HL-60/S4 treated with retinoic acid at 250 ng/mL for 4 days and 3 days (cell line): Measurements from ENCODE around the gene SMARCE1.
"Not testable (repeated sequence)": the region's sequence is repeated elsewhere in the genome, so short reads cannot be mapped to it uniquely, and the experiment has no call there.

ENCODE experiments used
- in situ Hi-C: fragments of 300-500 bp; cut with MboI; formaldehyde crosslinking; loops from 2 replicates; pipeline ENCODE4 v1.7.0; 2022; ENCODE audit warnings: low sequenced_read_pairs

The SMARCE1 gene

DNA sequence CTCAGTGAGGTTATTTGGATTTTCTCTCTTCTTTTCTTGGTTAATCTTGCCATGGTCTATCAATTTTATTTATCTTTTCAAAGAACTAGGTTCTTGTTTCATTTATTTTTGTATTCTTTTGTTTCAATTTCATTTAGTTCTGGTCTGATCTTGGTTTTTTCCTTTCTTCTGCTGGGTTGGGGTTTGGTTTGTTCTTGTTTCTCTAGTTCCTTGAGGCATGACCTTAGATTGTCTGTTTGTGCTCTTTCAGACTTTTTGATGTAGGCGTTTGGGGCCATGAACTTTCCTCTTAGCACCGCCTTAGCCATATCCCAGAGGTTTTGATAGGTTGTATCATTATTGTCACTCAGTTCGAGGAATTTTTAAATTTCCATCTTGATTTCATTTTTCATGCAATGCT, 61.4 kb downstream of the SMARCE1 start:
- in situ Hi-C loops, result not testable (repeated sequence)

DNA sequence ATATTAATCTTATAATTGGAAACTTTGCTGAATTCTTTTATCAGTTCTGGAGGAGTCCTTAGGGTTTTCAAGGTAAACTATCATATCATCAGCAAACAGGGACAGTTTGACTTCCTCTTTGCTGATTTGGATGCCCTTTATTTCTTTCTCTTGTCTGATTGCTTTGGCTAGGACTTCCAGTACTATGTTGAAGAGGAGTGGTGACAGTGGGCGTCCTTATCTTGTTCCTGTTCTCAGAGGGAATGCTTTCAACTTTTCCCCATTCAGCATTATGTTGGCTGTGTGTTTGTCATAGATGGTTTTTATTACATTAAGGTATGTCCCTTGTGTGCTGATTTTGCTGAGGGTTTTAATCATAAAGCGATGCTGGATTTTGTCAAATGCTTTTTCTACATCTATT, 62.7 kb downstream of the SMARCE1 start:
- in situ Hi-C loops, result not testable (repeated sequence)

DNA sequence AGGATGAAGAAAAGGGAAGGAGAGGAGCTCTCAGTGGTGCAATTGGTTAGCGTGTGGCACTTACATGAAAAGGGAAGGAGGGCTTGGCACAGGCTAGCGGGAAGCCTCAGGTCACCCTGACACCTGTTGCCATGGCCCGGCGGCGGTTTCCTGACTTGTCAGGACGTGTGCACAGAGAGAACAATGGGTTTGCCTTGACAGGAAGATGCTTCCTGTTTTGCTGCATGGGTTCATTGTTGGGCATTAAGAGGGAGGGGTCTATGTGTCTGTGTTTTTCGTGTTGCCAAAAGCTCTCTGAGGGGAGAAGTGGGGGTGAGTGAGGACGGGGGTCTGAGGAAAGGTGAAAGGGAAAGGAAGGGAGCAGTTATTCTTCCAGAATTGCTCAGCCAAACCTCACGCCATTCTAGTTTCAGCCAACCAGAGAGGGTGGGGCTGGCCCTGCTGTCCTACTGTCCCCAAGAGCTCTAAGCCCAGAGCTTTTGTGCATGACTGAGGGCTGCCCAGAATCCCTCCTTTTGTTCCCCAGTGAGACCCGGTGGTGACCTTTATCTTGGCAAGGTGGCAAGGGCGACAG, 65.2 kb downstream of the SMARCE1 start:
- in situ Hi-C loops, result no loop called here

DNA sequence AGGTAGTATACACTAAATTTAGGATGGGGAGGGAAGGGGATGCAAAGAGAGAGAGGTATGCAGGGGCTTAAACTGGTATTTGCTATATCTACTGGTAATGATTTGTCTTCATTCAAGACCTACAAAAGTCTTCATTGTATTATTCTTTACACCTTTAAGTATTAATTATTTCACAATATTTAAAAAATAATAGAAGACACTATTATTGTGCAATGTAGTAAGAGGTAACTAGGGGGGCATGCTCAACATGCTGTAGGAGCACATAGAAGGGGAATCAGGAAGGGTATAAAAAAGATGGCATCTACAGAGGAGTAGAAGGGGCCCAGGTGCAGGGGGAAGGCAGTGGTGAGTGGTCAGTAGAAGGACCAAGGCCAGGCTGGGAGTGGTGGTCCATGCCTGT, 67.5 kb downstream of the SMARCE1 start:
- in situ Hi-C loops, result no loop called here

DNA sequence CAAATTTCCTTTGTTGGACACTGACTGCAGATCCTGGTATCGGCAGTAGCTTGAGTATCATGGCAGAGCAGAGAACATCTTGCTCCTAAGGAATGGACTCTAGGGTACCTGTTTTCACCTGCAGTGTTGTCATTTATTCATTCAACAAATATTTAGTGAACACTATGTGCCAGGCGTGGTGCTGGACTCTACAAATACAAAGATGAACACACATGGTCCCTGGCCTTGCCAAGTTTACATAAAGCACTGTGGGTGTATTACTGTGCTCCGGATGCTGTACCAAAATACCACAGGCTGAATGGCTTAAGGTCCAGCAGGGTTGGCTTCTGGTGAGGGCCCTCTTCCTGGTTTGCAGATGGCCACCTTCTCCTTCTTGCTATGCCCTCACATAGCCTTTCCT, 68.1 kb downstream of the SMARCE1 start:
- in situ Hi-C loops, result no loop called here

DNA sequence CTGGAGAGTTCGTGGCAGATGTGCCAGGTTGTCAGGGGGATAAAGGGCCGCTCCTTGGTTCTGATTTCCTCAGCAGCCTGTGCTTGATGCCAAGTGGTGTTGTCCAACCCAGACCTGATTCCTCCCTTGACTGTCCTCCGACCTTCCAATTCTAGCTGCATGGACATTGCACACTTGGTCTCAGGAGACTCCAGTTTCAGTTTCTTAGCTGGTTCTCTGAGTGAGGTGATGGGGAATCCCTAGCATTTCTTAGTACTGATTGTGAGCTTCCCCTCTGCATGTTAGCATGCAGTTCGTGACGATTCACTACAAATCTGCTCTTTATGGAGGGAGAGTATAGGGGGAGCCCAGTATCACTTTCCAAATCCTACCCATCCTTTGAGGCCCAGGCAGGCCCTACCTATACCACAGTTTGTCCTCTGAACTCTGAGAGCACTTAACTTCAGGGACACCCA, 70.0 kb downstream of the SMARCE1 start:
- in situ Hi-C loops, result no loop called here

DNA sequence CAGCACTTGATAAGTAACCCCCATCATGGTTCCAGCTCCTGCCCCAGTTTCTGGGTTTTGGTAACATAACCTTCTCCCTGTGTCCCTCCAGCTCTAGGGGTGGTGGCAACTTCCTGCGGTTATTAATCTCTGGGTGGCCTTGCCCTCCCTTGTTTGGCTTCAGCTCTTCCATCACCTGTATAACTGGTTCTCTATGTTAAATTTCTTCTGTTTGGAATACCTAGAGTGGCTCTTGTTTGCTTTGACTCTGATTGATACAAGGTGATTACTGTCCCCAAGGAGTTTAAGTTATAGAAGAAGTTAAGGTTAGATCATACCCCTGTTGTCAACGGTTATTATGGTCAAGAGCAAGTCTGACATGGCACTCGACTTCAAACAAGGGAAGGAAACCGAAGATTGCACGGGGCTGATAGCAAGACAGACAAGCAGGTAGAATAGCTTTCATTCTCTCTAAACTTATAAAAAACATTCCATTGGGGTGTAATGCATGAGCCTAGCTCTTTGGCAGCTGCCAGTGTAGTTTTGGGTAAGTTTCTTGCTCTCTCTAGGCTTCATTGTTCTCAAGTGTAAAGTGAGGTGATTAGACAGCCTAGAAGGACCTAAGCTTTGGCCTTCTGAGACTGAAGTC, 71.4 kb downstream of the SMARCE1 start:
- in situ Hi-C loops, result no loop called here
